ENCODE measurements around the gene PCDHGB5. TPM values are rescaled to one million over a fixed set of nuclear protein-coding genes. Genes with fewer than 3 reads are reported as not detected.

Gene PCDHGB5
- 21.0 and 29.1 TPM in 2 replicates for total RNA-seq

DNA sequence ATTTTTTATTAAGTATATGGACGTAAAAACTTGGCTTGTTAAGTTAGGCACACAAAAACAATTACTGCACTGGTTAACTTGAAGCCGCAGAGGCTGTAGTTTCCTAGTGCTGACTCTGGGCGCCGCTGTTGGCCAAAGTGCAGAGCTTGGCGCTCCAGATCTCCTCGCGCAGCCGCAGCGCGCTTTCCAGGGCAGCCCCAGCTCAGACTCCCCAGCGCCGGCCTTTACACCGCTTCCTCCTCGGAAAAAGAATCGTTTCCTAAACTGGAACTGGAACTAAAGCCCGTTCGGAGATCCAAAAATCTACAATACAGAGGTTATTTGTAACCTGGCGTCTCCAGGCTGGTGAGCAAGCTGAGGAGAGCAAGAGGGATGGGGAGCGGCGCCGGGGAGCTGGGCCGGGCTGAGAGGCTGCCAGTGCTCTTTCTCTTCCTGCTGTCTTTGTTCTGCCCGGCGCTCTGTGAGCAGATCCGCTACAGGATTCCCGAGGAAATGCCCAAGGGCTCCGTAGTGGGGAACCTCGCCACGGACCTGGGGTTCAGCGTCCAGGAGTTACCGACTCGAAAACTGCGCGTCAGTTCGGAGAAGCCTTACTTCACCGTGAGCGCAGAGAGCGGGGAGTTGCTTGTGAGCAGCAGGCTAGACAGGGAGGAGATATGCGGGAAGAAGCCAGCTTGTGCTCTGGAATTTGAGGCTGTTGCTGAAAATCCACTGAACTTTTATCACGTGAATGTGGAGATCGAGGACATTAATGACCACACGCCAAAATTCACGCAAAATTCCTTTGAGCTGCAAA, at the start of gene PCDHGB5:
TSS of gene PCDHGB5 (plus strand) at position 192 of the 796 bp plus-strand sequence. CDS start at position 373, 181 bp downstream.

GRCh38 chr5:141349917-141350619, 47.7 kb upstream of the PCDHGB5 start, which contains the start of gene PCDHGB1:
Gene PCDHGB1 (plus strand): TSS chr5:141350099. CDS start chr5:141350261, 162 bp downstream.

DNA sequence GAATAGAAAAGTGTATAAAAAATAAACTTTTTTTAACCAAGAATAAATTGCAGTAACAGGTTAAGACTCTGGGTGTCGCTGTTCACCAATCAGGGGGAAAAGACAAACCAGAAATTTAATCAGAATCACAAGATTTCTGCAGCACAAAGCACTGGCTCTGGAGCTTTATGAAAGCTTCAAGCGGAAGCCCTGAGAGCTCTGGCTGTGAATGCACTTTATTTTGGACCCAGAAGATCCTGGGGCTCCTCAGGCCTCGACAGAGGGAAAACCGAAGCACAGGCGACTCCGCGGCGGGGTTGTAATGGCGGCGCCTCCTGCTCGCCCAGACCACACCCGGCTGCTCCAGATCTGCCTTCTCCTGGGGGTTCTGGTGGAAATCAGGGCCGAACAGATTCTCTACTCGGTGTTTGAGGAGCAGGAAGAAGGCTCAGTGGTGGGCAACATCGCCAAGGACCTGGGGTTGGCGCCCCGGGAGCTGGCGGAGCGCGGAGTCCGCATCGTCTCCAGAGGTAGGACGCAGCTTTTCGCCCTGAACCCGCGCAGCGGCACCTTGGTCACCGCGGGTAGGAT, 42.8 kb upstream of the PCDHGB5 start, which contains the start of gene PCDHGA4:
TSS of gene PCDHGA4 (plus strand) at position 122 of the 570 bp plus-strand sequence. CDS start at position 209, 87 bp downstream.

DNA sequence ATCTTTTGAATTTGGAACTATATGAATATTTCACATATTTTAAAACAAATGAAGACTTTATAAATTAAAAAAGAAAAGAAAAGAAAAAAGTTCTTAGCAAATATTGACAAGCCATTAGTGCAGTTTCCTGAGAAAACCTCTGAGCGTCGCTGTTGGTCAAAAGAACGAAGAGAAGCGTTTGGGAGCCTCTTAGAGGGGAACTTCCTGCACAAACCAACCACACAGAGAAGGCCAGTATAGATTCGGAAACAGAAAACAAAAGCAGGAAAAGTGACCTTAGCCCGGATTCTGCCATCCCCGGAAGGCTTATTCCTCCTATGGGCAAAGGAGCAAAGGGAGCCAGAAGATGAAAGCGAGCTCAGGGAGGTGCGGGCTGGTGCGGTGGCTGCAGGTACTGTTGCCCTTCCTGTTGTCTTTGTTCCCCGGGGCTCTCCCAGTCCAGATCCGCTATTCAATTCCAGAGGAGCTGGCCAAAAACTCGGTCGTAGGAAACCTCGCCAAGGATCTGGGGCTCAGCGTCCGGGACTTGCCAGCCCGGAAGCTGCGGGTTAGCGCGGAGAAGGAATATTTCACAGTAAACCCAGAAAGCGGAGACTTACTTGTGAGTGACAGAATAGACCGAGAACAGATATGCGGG, 37.8 kb upstream of the PCDHGB5 start, which contains the start of gene PCDHGB2:
TSS of gene PCDHGB2 (plus strand) at position 205 of the 637 bp plus-strand sequence. CDS start at position 347, 142 bp downstream.

GRCh38 chr5:141363952-141364660, 33.6 kb upstream of the PCDHGB5 start, which contains the start of gene PCDHGA5:
Gene PCDHGA5 (plus strand): TSS chr5:141364162. CDS start chr5:141364331, 169 bp downstream.

GRCh38 chr5:141369994-141370848, 27.5 kb upstream of the PCDHGB5 start, which contains the start of gene PCDHGB3:
Gene PCDHGB3 (plus strand): TSS chr5:141370242. CDS start chr5:141370395, 153 bp downstream.

GRCh38 chr5:141373673-141374317, 24.0 kb upstream of the PCDHGB5 start, which contains the start of gene PCDHGA6:
Gene PCDHGA6 (plus strand): TSS chr5:141373891. CDS start chr5:141374084, 193 bp downstream.

GRCh38 chr5:141382469-141383294, 15.1 kb upstream of the PCDHGB5 start, which contains the start of gene PCDHGA7:
Gene PCDHGA7 (plus strand): TSS chr5:141382742. CDS start chr5:141382900, 158 bp downstream.

DNA sequence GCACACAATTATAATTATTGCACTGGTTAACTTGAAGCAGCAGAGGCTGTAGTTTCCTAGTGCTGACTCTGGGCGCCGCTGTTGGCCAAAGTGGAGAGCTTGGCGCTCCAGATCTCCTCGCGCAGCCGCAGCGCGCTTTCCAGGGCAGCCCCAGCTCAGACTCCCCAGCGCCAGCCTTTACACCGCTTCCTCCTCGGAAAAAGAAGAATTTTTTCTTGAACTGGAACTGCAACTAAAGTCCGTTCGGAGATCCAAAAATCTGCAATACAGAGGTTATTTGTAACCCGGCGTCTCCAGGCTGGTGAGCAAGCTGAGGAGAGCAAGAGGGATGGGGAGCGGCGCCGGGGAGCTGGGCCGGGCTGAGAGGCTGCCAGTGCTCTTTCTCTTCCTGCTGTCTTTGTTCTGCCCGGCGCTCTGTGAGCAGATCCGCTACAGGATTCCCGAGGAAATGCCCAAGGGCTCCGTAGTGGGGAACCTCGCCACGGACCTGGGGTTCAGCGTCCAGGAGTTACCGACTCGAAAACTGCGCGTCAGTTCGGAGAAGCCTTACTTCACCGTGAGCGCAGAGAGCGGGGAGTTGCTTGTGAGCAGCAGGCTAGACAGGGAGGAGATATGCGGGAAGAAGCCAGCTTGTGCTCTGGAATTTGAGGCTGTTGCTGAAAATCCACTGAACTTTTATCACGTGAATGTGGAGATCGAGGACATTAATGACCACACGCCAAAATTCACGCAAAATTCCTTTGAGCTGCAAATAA, 10.0 kb upstream of the PCDHGB5 start, which contains the start of gene PCDHGB4:
TSS of gene PCDHGB4 (plus strand) at position 142 of the 755 bp plus-strand sequence. CDS start at position 329, 187 bp downstream.

DNA sequence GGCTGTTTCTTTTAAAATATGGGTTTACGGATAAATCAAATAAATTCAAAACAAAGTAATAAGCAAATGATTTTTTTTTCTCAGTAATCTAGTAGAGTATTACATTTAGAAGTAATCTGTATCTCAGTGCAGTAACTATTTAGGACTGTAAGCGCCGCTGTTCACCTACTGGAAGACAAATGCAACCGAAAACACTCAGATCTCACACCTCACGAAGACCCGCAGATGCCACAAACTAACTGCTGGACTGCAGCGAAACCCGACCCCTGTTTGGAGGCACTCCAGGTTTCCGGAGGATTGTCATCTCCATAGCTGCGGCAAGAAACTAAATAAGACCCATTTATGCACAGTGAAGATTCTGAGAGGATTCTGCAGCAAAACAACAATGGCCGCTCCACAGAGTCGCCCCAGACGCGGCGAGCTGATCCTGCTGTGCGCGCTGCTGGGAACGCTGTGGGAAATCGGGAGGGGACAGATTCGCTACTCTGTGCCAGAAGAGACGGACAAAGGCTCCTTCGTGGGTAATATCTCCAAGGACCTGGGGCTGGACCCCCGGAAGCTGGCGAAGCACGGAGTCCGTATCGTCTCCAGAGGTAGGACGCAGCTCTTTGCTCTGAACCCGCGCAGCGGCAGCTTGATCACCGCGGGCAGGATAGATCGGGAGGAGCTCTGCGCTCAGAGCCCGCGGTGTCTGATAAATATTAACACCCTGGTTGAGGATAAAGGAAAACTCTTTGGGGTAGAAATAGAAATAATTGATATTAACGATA, 5.1 kb upstream of the PCDHGB5 start, which contains the start of gene PCDHGA8:
TSS of gene PCDHGA8 (plus strand) at position 205 of the 770 bp plus-strand sequence. CDS start at position 386, 181 bp downstream.

DNA sequence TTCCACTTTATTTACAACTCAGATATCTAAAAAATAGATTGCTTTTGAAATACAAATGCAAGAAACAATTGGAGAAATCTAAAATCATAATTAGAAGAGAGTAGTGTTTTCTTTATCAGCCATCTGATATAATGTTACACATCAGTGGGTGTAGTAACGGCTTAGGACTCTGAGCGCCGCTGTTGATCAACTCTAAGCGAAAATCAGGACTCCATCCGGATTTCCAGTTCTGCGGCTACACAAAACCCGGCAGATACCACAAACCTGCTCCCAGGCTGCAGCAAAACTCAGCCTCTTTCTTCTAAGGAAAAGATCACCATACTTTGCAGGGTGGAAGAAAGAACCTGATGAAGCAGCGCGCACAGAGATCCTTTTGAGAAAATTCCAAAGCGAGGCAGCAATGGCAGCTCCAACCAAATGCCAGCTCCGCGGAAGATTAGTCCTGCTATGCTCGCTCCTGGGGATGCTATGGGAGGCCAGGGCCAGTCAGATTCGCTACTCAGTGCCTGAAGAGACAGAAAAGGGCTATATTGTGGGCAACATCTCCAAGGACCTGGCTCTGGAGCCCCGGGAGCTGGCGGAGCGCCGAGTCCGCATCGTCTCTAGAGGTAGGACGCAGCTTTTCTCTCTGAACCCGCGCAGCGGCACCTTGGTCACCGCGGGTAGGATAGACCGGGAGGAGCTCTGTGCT, 5.0 kb downstream of the PCDHGB5 start, which contains the start of gene PCDHGA9:
TSS of gene PCDHGA9 (plus strand) at position 226 of the 691 bp plus-strand sequence. CDS start at position 401, 175 bp downstream.

DNA sequence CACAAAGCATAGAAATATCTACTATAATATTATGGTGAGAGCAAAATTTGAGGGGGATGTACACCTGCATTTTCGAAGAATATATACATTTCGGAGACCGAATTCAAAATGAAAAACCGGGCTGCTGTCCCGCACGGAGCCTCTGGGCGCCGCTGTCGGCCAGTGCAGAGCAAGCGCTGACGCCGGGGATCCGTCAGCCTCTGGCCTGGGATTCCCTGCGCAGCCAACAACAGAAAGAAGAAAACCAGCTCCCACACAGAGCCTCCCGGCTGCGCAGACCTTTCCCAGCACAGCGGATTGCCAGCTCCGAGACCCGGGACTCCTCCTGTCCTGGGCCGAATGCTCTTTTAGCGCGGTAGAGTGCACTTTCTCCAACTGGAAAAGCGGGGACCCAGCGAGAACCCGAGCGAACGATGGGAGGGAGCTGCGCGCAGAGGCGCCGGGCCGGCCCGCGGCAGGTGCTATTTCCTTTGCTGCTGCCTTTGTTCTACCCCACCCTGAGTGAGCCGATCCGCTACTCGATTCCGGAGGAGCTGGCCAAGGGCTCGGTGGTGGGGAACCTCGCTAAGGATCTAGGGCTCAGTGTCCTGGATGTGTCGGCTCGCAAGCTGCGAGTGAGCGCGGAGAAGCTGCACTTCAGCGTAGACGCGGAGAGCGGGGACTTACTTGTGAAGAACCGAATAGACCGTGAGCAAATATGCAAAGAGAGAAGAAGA, 10.2 kb downstream of the PCDHGB5 start, which contains the start of gene PCDHGB6:
TSS of gene PCDHGB6 (plus strand) at position 232 of the 716 bp plus-strand sequence. CDS start at position 414, 182 bp downstream.

DNA sequence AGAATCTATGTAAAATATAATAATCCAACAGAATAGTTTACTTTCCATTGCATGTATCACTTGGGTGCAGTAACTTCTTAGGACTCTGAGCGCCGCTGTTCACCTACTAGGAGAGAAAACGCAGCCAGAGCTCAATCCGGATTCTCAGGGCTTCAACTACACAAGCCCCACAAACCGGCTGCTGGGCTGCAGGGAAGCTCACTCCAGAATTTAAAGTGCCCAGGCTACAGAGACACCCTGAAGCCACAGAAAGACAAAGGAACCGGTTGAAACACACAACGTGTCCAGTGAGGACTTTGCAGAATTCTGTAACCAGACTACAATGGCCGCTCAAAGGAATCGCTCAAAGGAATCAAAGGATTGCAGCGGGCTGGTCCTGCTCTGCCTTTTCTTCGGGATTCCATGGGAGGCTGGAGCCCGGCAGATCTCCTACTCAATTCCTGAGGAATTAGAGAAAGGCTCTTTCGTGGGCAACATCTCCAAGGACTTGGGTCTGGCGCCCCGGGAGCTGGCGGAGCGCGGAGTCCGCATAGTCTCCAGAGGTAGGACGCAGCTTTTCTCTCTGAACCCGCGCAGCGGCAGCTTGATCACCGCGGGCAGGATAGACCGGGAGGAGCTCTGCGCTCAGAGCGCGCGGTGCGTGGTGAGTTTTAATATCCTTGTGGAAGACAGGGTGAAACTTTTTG, 15.2 kb downstream of the PCDHGB5 start, which contains the start of gene PCDHGA10:
TSS of gene PCDHGA10 (plus strand) at position 134 of the 686 bp plus-strand sequence. CDS start at position 323, 189 bp downstream.

GRCh38 chr5:141417494-141418172, 19.9 kb downstream of the PCDHGB5 start, which contains the start of gene PCDHGB7:
Gene PCDHGB7 (plus strand): TSS chr5:141417677. CDS start chr5:141417860, 183 bp downstream.

